ENCODE results near the gene ZDHHC19. TPM values are rescaled to one million over a fixed set of nuclear protein-coding genes. Genes with fewer than 3 reads are reported as not detected.

Gene ZDHHC19
- total and polyA plus RNA-seq, 10 donors = 0.79 to 44.6 (median 7.1) TPM

- no peaks in the 10 kb centered on the region for H3K9me3 ChIP-seq
- H3K27me3 ChIP-seq (replicated peaks in 1 of 7) = no peaks in the 10 kb centered on the region
- peaks cover 0 to 8% (median 0%) of the 10 kb centered on the region in 6 donors for H3K4me1 ChIP-seq
- H3K36me3 ChIP-seq = peaks cover 0 to 99% (median 71%) of the 10 kb centered on the region in 6 donors
- no peak for DNase-seq
- 84 to 90% (median 89%) methylated on average over 8 of the region's 8 CpGs for WGBS, 5 donors
- no peak overlapping the region for H3K27ac ChIP-seq
- no peak overlapping the region for H3K4me3 ChIP-seq
- TF ChIP-seq POLR2A (IDR thresholded peaks at IDR 0.05) (no peak), POLR2AphosphoS5 (IDR thresholded peaks at IDR 0.05) (no peak), CTCF (IDR thresholded peaks at IDR 0.05 in 8 of 11, conservative IDR thresholded peaks at IDR 0.05 in 3 of 11) (no peak)
- intact Hi-C loops (cut with DNase I; ENCODE audit: low total_unique reads) = no loop called here
Observed at GRCh38 chr3:196241704-196242103, 30.5 kb upstream of the ZDHHC19 start.

- Histone ChIP-seq H3K4me1 (peaks cover 0 to 20% (median 0%) of the 10 kb centered on the region in 6 donors), H3K4me3 (no peak overlapping the region), H3K9me3 (no peaks in the 10 kb centered on the region), H3K27ac (no peak overlapping the region), H3K36me3 (peaks cover 0 to 96% (median 63%) of the 10 kb centered on the region in 6 donors), H3K27me3 (replicated peaks in 1 of 7) (no peaks in the 10 kb centered on the region)
- DNase-seq = no peak
- 87 to 95% (median 91%) methylated on average over 4 of the region's 4 CpGs for WGBS, 5 donors
- intact Hi-C loops (cut with DNase I; ENCODE audit: low total_unique reads) = no loop called here
- TF ChIP-seq POLR2A (IDR thresholded peaks at IDR 0.05) = no peak
- TF ChIP-seq POLR2AphosphoS5 (IDR thresholded peaks at IDR 0.05) = no peak
- TF ChIP-seq CTCF (IDR thresholded peaks at IDR 0.05 in 8 of 11, conservative IDR thresholded peaks at IDR 0.05 in 3 of 11) = no peak
Observed at GRCh38 chr3:196240424-196240823, 29.2 kb upstream of the ZDHHC19 start.

GRCh38 chr3:196238612-196239560 lies 27.7 kb upstream of the ZDHHC19 start:
- DNase-seq = no peak
- H3K4me3 ChIP-seq = no peak overlapping the region
- intact Hi-C loops (cut with DNase I; ENCODE audit: low total_unique reads) = no loop called here
- 81 to 91% (median 88%) methylated on average over 14 of the region's 14 CpGs for WGBS, 5 donors
- no peaks in the 10 kb centered on the region for H3K27me3 ChIP-seq (replicated peaks in 1 of 7)
- no peak for TF ChIP-seq POLR2A (IDR thresholded peaks at IDR 0.05)
- TF ChIP-seq POLR2AphosphoS5 (IDR thresholded peaks at IDR 0.05) = peak in 1 of 3 donors; percentile 38
- no peaks in the 10 kb centered on the region for H3K9me3 ChIP-seq
- H3K27ac ChIP-seq = no peak overlapping the region
- peaks cover 0 to 25% (median 0%) of the 10 kb centered on the region in 6 donors for H3K4me1 ChIP-seq
- H3K36me3 ChIP-seq = peaks cover 0 to 88% (median 58%) of the 10 kb centered on the region in 6 donors

GRCh38 chr3:196237203-196237602 lies 26.0 kb upstream of the ZDHHC19 start:
- Histone ChIP-seq H3K4me3 (no peak overlapping the region), H3K36me3 (peaks cover 0 to 83% (median 54%) of the 10 kb centered on the region in 6 donors), H3K9me3 (no peaks in the 10 kb centered on the region), H3K27me3 (replicated peaks in 1 of 7) (no peaks in the 10 kb centered on the region), H3K27ac (no peak overlapping the region), H3K4me1 (peaks cover 0 to 25% (median 0%) of the 10 kb centered on the region in 6 donors)
- intact Hi-C loops (cut with DNase I; ENCODE audit: low total_unique reads) = no loop called here
- no peak for DNase-seq
- 68 to 77% (median 71%) methylated on average over 5 of the region's 5 CpGs for WGBS, 5 donors
- TF ChIP-seq POLR2A (IDR thresholded peaks at IDR 0.05) (no peak), POLR2AphosphoS5 (IDR thresholded peaks at IDR 0.05) (no peak), CTCF (IDR thresholded peaks at IDR 0.05 in 8 of 11, conservative IDR thresholded peaks at IDR 0.05 in 3 of 11) (no peak)
